Measurements from ENCODE around the gene NLN.
"Not testable (repeated sequence)": the region's sequence is repeated elsewhere in the genome, so short reads cannot be mapped to it uniquely, and the experiment has no call there.

The NLN gene

GRCh38 chr5:65734196-65734775, 12.3 kb downstream of the NLN start:
- DNase-seq: not testable (repeated sequence)

- no peak for DNase-seq
Measured at GRCh38 chr5:65734921-65735320, 12.9 kb downstream of the NLN start.

GRCh38 chr5:65736011-65736410, 14.0 kb downstream of the NLN start:
- no peak for DNase-seq

- no peak for DNase-seq
Measured at GRCh38 chr5:65737842-65738241, 15.8 kb downstream of the NLN start.

- DNase-seq: no peak
Measured at GRCh38 chr5:65738305-65738704, 16.3 kb downstream of the NLN start.

- DNase-seq: no peak
Measured at GRCh38 chr5:65739162-65739561, 17.2 kb downstream of the NLN start.

- DNase-seq: peak; percentile 1
Measured at GRCh38 chr5:65742565-65743231, 20.7 kb downstream of the NLN start.

- no peak for DNase-seq
Measured at GRCh38 chr5:65749221-65749844, 27.3 kb downstream of the NLN start.

GRCh38 chr5:65749956-65750355, 28.0 kb downstream of the NLN start:
- no peak for DNase-seq

GRCh38 chr5:65750938-65751337, 28.9 kb downstream of the NLN start:
- no peak for DNase-seq

- DNase-seq: no peak
Measured at GRCh38 chr5:65753189-65753588, 31.2 kb downstream of the NLN start.

GRCh38 chr5:65758546-65759144, 36.6 kb downstream of the NLN start:
- DNase-seq: no peak

GRCh38 chr5:65760504-65761275, 38.7 kb downstream of the NLN start:
- DNase-seq: no peak

- no peak for DNase-seq
Measured at GRCh38 chr5:65762234-65762633, 40.2 kb downstream of the NLN start.

GRCh38 chr5:65765582-65765981, 43.6 kb downstream of the NLN start:
- DNase-seq: no peak

- no peak for DNase-seq
Measured at GRCh38 chr5:65766175-65766574, 44.2 kb downstream of the NLN start.

- DNase-seq: no peak
Measured at GRCh38 chr5:65766781-65767180, 44.8 kb downstream of the NLN start.

- DNase-seq: no peak
Measured at GRCh38 chr5:65767565-65767964, 45.6 kb downstream of the NLN start.

GRCh38 chr5:65768723-65769346, 46.8 kb downstream of the NLN start:
- DNase-seq: no peak

GRCh38 chr5:65769539-65769938, 47.5 kb downstream of the NLN start:
- DNase-seq: no peak

- DNase-seq: no peak
Measured at GRCh38 chr5:65771266-65771665, 49.3 kb downstream of the NLN start.

GRCh38 chr5:65772963-65773362, 51.0 kb downstream of the NLN start:
- DNase-seq: not testable (repeated sequence)

GRCh38 chr5:65774346-65774745, 52.3 kb downstream of the NLN start:
- no peak for DNase-seq
